H54 (cell line): ENCODE data around the gene KLF16.
A peak's percentile ranks its signal among the peaks of the same experiment; 100 is the strongest.

ENCODE experiments used
- DNase-seq: peaks from one replicate; pipeline ENCODE4 v3.0.0; 2011; ENCODE audit warnings: low spot score, mixed read lengths; ENCODE audit not compliant: insufficient read length
- FAIRE-seq: peaks from 3 replicates; lab custom pipeline; 2011; peaks lifted over from hg19 to GRCh38; lab: Jason Lieb, UNC
- POLR2A ChIP-seq: IDR thresholded peaks from 2 replicates; pipeline ENCODE4 v1.6.1; 2011; ENCODE audit warnings: low read depth, mild to moderate bottlenecking, low read length

The KLF16 gene

DNA sequence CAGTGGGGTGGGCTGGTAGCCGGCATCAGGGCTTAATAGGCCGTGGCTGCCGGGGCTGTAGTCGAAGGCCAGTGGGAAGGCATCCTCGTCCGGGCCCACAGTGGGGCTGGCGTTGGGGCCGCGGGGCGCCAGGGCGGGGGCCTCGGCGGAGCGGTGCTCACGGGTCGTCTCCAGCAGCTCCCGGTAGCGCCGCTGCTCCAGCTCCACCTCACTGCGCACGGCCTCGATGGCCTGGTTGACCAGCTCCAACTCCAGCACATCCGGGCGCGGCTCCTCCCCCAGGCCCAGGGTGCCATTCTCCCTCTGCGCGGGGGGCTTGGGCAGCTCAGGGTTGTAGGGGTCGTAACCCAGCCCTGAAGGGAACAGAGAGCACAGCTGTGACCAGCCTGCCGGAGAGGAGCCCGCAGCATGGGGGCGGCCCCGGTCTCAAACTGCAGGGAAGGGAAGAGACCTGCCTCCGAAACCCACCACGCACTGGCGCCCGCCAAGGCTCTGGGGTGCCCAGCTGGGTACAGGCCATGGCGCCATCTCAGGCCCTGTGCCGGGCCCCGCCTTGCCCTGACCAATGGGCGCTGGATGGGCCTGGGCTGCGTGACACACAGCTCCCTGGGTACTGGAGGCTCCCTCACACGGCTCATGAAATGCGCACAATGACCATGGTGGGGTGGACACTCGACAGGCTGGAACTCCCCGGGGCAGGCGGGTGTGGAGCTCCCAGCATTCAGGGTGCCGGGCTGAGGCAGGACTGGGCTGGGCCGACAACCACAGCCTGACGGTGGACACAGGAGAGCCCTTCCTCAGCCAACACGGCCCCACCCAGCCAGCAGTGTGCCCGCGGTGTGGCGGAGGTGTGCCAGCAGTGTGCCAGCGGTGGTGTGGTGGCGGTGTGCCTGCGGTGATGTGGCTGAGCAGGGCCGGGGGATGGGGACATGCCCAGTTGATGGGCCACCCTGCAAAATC is 34.8 kb downstream of the KLF16 start:
- no peak for TF ChIP-seq POLR2A
- DNase-seq, result no peak
- FAIRE-seq, result no peak

DNA sequence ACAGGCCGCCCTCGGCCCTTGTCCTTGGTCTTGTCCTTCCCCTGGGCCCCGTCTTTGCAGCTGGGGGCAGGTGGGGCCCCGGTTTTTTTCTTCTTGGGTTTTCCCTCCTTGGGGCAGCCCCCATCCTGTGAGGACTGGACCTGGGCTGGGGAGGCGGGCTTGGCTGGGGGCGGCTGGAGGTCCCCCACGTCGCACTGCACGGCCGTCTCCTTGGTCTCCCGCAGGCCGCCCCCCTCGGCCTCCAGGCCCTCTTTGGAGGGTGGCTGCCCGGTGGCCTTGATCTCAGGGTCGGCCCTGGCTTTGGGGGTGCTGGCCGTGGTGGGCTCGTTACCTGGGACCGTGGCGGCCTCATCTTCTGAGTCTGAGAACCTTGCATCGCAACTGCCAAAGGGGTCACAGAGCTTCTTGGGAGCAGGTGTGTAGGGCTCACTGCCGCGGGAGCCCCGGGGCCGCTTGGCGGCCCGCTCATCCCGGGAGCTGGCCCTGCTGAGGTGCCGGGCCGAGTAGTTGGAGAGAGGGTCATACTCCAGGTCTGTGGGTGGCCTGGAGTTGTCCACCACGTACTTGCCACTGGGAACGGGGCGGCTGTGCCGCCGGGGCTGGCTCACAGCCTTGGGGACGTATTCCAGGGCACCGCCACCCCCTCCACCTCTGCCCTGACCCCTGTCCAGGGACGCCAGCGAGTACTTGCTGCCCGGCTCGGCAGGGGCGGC is 35.7 kb downstream of the KLF16 start:
- TF ChIP-seq POLR2A, result no peak
- FAIRE-seq (no peak), DNase-seq (no peak)

DNA sequence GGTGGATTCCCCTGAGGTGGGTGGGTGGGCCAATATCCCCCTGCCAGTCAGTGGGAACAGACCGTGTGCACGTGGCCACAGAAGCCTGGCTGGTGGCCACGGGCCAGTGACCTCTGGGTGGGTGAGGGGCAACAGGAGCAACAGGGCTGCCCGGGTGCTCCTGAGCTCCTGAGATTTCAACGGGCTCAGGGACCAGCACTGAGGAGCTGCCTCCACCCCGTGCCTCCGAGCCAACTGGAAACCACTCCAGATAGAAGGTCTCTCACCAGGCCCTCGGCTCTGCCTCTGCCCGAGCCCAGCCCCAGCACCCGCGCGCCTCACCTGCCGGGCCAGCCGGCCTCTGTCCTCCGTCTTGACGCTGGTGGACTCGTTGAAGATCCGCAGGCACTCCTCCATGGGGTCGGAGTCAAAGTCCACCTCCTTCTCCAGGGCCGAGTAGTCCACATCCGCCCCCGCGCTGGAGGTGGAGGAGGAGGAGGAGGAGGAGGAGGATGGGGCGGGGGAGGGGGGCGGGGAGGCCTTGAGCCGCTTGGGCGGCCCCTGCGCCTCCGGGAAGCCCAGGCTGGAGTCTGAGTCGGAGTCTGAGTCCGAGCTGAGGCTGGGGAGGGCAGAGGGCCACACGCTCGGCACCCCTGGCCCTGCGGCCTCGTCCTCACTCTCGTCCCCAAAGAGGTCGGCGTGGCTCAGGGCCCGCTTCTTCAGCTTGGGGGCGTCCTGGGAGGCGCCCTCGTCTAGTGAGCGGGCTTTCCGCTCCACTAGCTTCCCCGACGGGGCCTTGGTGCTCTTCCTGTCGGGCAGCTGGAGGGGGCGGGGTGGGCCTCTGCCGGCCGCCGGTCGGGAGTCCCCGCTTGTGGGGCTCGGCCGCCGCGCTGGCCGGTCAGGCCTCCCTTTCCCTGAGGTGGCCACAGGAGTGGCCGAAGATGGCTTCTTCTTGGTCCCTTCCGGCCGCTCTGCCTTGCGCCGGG is 36.5 kb downstream of the KLF16 start:
- no peak for DNase-seq
- FAIRE-seq, result no peak
- no peak for TF ChIP-seq POLR2A

DNA sequence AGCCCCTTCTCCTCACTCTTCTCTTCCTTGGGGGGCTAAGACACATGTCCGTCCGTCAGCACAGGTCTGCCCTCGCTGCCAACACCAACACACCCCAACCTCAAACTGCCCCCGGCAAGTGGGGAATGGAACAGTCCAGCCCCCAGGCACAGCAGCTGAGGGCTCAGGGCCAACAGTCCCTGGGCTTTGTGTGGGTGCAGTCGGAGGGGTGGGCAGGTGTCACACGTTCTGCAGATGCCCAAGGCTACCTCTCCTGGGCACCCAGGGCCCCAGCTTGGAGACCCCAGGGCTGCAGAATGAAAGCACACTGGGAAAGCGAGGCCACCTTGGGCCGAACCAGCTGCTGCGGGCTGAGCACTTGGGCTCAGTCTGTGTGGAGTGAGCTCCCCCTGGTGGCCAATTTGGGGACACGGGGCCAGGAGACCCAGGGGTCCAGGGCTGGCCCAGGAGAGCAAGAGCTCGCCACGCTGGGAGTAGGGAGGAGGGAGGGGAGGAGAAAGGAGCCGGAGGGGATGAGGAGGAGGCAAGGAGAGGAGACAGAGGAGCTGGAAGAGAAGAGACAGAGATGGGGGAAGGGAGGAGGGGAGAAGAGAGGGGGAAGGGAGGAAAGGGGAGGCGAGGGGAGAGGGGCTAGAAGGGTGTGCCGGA is 37.3 kb downstream of the KLF16 start:
- no peak for TF ChIP-seq POLR2A
- DNase-seq, result peak; percentile 97
- no peak for FAIRE-seq

DNA sequence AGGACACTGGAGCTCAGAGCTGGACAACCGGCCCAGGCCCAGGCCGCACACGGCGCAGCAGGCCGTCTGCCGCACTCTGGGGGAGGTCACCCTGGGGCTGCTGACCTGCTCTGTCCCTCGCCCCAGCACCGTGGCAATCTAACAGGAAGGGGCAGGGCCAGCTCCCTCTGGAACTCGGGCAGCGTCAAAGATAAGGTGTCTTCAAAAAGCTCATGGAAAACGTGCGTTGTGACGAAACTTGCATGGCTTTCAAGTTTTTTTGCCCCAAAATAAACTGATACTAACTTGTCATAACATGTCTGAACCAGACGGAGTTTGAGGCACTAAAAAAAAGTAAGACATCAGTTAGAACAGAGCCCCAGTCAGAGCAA is 39.1 kb downstream of the KLF16 start:
- FAIRE-seq, result no peak
- DNase-seq, result no peak
- TF ChIP-seq POLR2A, result no peak

DNA sequence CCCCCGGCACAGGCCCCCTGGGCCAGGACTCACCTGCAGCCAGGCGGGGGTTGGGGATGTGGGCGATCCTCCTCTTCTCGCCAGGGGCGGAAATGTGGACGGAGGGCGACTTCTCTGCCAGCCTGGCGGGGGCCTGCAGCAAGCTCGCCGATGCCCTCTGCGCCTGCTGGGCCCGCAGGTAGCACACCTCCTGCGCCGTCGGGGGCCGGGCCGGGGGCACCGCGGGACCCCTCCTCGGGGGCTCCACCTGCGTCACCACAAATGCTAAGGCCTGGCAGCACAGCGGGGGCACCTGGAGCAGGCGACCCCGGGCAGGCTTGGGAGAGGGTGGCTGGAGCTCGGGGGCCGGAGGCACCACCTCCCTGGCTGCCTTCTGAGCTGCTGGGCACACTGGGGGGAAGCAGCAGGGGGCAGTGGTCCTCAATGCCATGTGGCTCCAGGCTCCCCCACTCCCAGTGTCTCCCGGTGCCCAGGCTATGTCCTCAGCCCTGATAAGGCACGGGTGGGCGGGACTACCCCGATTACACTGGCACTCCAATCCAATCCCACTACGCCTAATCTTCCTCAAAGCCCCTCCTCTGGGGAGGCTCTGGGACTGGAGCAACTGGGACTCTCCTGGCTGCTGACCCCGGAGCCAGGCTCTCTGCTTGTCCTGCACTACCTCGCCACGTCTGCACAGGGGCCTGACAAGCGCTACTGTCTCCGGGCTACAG is 39.7 kb downstream of the KLF16 start:
- TF ChIP-seq POLR2A, result no peak
- FAIRE-seq (no peak), DNase-seq (no peak)

DNA sequence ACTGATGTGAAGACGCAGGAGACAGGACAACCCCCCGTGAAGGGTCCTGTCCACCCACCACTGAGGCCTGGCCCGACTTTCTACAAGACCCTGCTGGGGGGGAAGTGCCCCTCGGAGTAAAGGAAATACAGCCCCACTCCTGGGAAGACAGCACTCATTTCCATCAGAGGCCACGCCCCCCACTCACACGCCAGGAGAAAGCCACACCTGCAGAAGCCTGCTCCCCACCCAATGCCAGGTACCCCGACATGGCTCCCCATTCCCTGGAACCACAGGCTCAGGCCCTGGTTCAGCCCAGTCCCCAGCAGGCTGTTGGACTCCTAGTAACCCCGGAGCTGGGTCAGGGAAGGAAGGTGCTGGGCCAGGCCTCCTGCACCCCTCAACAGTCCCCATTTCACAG is 40.4 kb downstream of the KLF16 start:
- no peak for TF ChIP-seq POLR2A
- DNase-seq (no peak), FAIRE-seq (no peak)

DNA sequence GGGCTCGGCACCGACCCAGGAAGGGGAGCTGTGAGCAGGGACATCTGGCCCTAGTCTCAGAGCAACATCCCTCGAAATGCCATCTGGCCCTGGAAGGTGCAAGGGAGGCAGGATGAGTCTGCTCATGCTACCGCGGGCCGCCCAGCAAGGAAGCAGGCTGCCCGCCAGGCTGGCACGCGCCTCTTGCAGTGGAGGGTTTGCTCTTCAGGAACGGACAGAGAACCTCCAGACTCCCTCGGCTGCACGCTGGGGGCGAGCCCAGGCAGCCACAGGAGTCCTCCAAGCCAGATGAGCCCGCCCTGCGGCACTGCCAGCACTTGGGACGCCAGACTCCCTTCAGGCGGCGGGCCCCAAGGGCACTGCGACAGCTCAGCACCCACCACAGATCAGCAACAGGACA is 41.2 kb downstream of the KLF16 start:
- TF ChIP-seq POLR2A, result no peak
- DNase-seq, result no peak
- no peak for FAIRE-seq

DNA sequence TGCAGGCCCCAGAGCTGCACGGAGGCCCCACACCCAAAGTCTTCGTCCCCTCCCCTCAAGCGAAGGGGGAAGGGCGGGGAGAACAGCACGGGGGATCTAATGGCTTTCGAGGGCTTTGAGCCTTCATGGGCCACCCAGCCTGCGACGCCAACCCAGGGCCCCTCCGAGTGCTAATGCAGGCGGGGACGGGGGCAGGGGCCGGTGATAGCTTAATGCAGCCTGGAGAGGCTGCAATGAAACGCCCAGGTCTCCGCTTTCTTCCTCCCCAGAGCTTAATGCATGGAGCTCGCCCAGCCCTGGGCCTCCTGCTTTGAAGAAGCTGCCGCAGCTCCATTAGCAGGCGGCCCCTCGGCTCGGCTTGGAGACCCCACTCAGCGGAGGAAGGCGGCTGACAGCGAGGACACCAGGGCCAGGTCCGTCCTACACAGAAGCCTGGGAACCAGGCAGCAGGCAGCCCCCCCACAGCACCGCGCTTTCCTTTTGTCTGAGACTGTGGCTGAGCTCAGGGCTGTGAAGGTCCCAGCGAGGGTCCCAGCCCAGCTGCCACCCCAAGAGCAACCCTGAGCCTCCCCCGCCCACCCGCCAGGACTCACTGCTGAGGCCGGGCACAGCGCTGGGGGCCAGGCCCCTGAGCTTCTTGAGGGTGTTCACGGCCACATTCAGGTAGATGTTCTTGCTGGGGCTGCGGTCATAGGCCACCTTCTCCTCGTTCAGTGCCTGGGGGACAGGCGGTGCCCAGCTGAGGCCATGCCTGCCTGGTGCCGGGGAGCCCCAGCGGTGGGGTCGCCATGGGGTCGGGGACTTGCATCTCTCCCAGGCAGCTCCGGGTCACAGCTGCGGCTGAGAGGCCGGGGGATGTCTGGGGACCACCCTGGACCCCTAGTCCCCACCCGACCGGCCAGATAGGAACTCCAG is 43.8 kb downstream of the KLF16 start:
- DNase-seq, result no peak
- TF ChIP-seq POLR2A, result no peak
- no peak for FAIRE-seq

DNA sequence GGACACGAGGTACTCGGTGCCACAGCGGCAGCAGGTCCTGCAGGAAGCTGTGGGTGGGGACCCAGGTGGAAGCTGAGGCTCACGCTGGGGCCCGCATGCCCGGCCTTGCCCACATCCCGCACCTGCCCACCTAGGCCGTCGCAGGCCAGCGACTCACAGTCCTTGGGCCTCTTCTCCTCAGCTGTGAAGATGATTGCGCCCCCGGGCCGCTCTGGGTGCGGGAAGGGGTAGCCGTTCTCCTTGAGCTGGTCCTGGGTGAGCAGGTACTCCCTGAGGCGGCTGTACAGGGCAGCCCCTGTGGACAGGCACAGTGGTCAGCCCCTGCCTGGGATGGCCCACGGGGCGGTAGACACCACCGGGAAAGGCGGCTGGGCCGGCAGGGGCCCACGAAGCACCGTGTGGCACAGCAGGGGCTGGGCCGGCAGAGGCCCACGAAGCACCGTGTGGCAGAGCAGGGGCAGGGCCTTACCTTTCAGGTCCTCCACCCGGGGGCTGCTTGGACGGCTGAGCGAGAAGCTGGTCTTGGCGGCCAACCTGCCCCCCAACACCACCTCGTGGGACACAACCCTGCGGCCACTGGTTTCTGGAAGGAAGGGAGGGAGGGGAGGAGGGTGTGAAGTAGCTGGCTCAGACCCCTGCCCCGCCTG is 44.7 kb downstream of the KLF16 start:
- no peak for FAIRE-seq
- DNase-seq, result no peak
- no peak for TF ChIP-seq POLR2A

DNA sequence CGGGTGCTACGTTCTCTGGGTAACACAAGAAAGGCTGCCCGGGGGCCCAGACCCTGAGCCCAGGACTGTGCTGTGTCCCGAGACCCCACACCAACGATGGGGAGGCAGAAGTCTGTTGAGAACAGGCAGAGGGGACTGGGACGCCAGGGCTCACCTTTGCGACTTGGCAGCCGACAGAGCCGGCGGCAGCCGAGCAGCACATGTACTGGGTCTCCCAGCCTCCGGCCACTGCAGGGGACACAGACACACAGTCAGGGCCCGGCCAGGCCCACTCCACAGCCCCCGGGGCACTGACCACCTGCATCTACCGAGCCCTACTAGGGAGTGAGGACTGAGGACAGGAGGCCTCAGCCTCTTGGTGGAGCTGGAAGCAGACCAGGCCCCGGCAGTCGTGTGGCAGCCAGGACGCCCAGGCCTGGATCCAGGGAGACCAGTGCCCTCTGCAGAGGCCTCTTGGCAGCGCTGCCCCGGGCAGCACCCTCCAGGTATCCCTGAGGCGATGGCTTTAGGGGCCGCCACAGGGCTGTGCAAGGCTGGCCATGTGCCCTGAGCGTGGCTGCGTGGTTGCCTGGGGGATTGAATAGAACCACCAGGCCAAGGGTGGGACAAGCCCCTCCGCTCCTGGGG is 45.7 kb downstream of the KLF16 start:
- DNase-seq (no peak), FAIRE-seq (no peak)

More for the DNA sequence above, 45.7 kb downstream of the KLF16 start:
- TF ChIP-seq POLR2A, result no peak
